GM21381 (cell line): Measurements from ENCODE around the gene PBOV1.

ENCODE experiments used
- ATAC-seq: cut with Tn5 transposase; IDR thresholded peaks from one replicate; pipeline ENCODE4 v1.9.1; 2021; ENCODE audit warnings: mild to moderate bottlenecking, moderate library complexity; ENCODE audit not compliant: unreplicated experiment

The PBOV1 gene

GRCh38 chr6:138205437-138206094 is 12.7 kb downstream of the PBOV1 start:
- ATAC-seq = no peak

- no peak for ATAC-seq
Observed at GRCh38 chr6:138204792-138205384, 13.4 kb downstream of the PBOV1 start.

- ATAC-seq = no peak
Observed at GRCh38 chr6:138204303-138204702, 14.0 kb downstream of the PBOV1 start.

- ATAC-seq = no peak
Observed at GRCh38 chr6:138203315-138203714, 15.0 kb downstream of the PBOV1 start.

- no peak for ATAC-seq
Observed at GRCh38 chr6:138201836-138202235, 16.5 kb downstream of the PBOV1 start.

GRCh38 chr6:138198430-138199091 is 19.7 kb downstream of the PBOV1 start:
- ATAC-seq = no peak

GRCh38 chr6:138197570-138197969 is 20.7 kb downstream of the PBOV1 start:
- no peak for ATAC-seq

GRCh38 chr6:138196122-138196738 is 22.1 kb downstream of the PBOV1 start:
- no peak for ATAC-seq

GRCh38 chr6:138194287-138194686 is 24.0 kb downstream of the PBOV1 start:
- ATAC-seq = no peak

GRCh38 chr6:138188278-138188941 is 29.9 kb downstream of the PBOV1 start:
- ATAC-seq = no peak

- no peak for ATAC-seq
Observed at GRCh38 chr6:138187156-138187555, 31.1 kb downstream of the PBOV1 start.

GRCh38 chr6:138184230-138184629 is 34.1 kb downstream of the PBOV1 start:
- ATAC-seq = no peak

- ATAC-seq = no peak
Observed at GRCh38 chr6:138183790-138184134, 34.5 kb downstream of the PBOV1 start.

GRCh38 chr6:138182939-138183789 is 35.1 kb downstream of the PBOV1 start:
- ATAC-seq = no peak

GRCh38 chr6:138176652-138177232 is 41.5 kb downstream of the PBOV1 start:
- ATAC-seq = no peak

- no peak for ATAC-seq
Observed at GRCh38 chr6:138175596-138175995, 42.7 kb downstream of the PBOV1 start.
